ENCODE data around the gene LRRC26. TPM values are rescaled to one million over a fixed set of nuclear protein-coding genes. Genes with fewer than 3 reads are reported as not detected.

The LRRC26 gene
- polyA plus RNA-seq, 1 donor (not counting 4 experiments of a cell fraction or from before 2014, with no cell fraction given) = not detected

GRCh38 chr9:137199411-137200121 lies 29.7 kb upstream of the LRRC26 start:
- FAIRE-seq = no peak
- H3K4me3 ChIP-seq (ENCODE audit: control insufficient read depth in 2 of 3, extremely low read depth in 1 of 3, insufficient read depth in 2 of 3, low read depth in 1 of 3, low read length in 3 of 3) = peak overlapping the region in 2 of 3 experiments; percentile 25 to 32
- H3K9ac ChIP-seq (ENCODE audit: control insufficient read depth, extremely low read depth, insufficient read depth, low read length) = no peak overlapping the region
- H3K36me3 ChIP-seq (ENCODE audit: control insufficient read depth in 2 of 2, extremely low read depth in 1 of 2, insufficient read depth in 2 of 2, low read length in 2 of 2) = no peaks in the 10 kb centered on the region
- no peaks in the 10 kb centered on the region for H3K9me3 ChIP-seq (ENCODE audit: control insufficient read depth, low read depth, low read length)
- H3K27me3 ChIP-seq (ENCODE audit: control insufficient read depth, extremely low read depth, insufficient read depth, low read length) = no peaks in the 10 kb centered on the region
- peak overlapping the region; percentile 41 for H3K4me2 ChIP-seq (ENCODE audit: control insufficient read depth, extremely low read depth, insufficient read depth, low read depth, low read length)
- H3K79me2 ChIP-seq (ENCODE audit: control insufficient read depth, insufficient read depth, low read length) = peaks cover 25% of the 10 kb centered on the region
- no peak overlapping the region for H2AFZ ChIP-seq (ENCODE audit: control insufficient read depth, low read length)
- dilution Hi-C loops (cut with MboI; ENCODE audit: extremely low pct_ligation_motif_present, low sequenced_read_pairs) = no loop called here
- peaks cover 44% of the 10 kb centered on the region for H3K4me1 ChIP-seq (ENCODE audit: control insufficient read depth, extremely low read depth, insufficient read depth, low read length)
- no peak overlapping the region for H3K27ac ChIP-seq (ENCODE audit: control insufficient read depth, insufficient read depth, low read length)
- H4K20me1 ChIP-seq (ENCODE audit: control insufficient read depth, extremely low read depth, insufficient read depth, low read length) = peaks cover 7% of the 10 kb centered on the region
- no peak for TF ChIP-seq EZH2 (IDR thresholded peaks at IDR 0.05; ENCODE audit: low read length)
- no peak for TF ChIP-seq CTCF (optimal IDR thresholded peaks at IDR 0.05 in 1 of 3, IDR thresholded peaks at IDR 0.05 in 1 of 3, conservative IDR thresholded peaks at IDR 0.05 in 1 of 3; ENCODE audit: extremely low read depth in 1 of 3, insufficient read depth in 2 of 3, low read length in 3 of 3)
- H3K9me1 ChIP-seq (ENCODE audit: control insufficient read depth, extremely low read depth, insufficient read depth, low read length) = peaks cover 3% of the 10 kb centered on the region
- no peak for DNase-seq (ENCODE audit: low read depth, low spot score)

- peaks cover 7% of the 10 kb centered on the region for H4K20me1 ChIP-seq (ENCODE audit: control insufficient read depth, extremely low read depth, insufficient read depth, low read length)
- DNase-seq (ENCODE audit: low read depth, low spot score) (no peak), FAIRE-seq (no peak)
- no peak for TF ChIP-seq EZH2 (IDR thresholded peaks at IDR 0.05; ENCODE audit: low read length)
- H3K9ac ChIP-seq (ENCODE audit: control insufficient read depth, extremely low read depth, insufficient read depth, low read length) = no peak overlapping the region
- no peak overlapping the region for H2AFZ ChIP-seq (ENCODE audit: control insufficient read depth, low read length)
- H3K79me2 ChIP-seq (ENCODE audit: control insufficient read depth, insufficient read depth, low read length) = peaks cover 18% of the 10 kb centered on the region
- no peaks in the 10 kb centered on the region for H3K36me3 ChIP-seq (ENCODE audit: control insufficient read depth in 2 of 2, extremely low read depth in 1 of 2, insufficient read depth in 2 of 2, low read length in 2 of 2)
- peak overlapping the region; percentile 27 for H3K4me2 ChIP-seq (ENCODE audit: control insufficient read depth, extremely low read depth, insufficient read depth, low read depth, low read length)
- H3K9me1 ChIP-seq (ENCODE audit: control insufficient read depth, extremely low read depth, insufficient read depth, low read length) = peaks cover 3% of the 10 kb centered on the region
- no peak overlapping the region for H3K4me3 ChIP-seq (ENCODE audit: control insufficient read depth in 2 of 3, extremely low read depth in 1 of 3, insufficient read depth in 2 of 3, low read depth in 1 of 3, low read length in 3 of 3)
- dilution Hi-C loops (cut with MboI; ENCODE audit: extremely low pct_ligation_motif_present, low sequenced_read_pairs) = no loop called here
- no peak overlapping the region for H3K27ac ChIP-seq (ENCODE audit: control insufficient read depth, insufficient read depth, low read length)
- no peaks in the 10 kb centered on the region for H3K27me3 ChIP-seq (ENCODE audit: control insufficient read depth, extremely low read depth, insufficient read depth, low read length)
- peaks cover 38% of the 10 kb centered on the region for H3K4me1 ChIP-seq (ENCODE audit: control insufficient read depth, extremely low read depth, insufficient read depth, low read length)
- H3K9me3 ChIP-seq (ENCODE audit: control insufficient read depth, low read depth, low read length) = no peaks in the 10 kb centered on the region
Observed at GRCh38 chr9:137198902-137199283, 29.0 kb upstream of the LRRC26 start.

Data from keratinocyte (primary cell).